ENCODE data around the gene PRSS33.

Gene PRSS33

DNA sequence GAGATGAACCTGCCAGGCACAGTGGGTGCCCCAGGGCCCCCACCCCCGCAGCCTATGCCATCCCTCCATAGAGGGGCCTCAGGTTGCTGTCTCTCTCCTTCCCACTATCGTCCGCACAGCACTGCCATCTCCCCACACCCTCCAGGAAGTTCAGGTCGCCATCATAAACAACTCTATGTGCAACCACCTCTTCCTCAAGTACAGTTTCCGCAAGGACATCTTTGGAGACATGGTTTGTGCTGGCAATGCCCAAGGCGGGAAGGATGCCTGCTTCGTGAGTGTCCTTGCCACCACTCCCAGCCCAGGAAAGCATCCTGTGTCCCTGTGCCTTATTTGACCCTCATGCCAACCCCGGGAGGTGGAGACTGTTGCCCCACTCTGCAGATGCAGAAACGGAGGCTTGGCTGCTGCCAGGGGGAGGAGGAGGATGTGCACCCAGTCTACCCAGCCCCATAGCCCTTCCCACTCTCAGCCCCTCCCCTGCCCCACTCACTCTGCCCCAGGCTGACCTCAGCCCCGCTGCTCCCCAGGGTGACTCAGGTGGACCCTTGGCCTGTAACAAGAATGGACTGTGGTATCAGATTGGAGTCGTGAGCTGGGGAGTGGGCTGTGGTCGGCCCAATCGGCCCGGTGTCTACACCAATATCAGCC lies 33.6 kb upstream of the PRSS33 start:
- no peak for DNase-seq (ENCODE audit: low spot score)

GRCh38 chr16:2819939-2820835 lies 32.8 kb upstream of the PRSS33 start:
- no peak for DNase-seq (ENCODE audit: low spot score)

GRCh38 chr16:2819179-2819938 lies 32.0 kb upstream of the PRSS33 start:
- no peak for DNase-seq (ENCODE audit: low spot score)

- no peak for DNase-seq (ENCODE audit: low spot score)
These were observed 31.0 kb upstream of the PRSS33 start for GRCh38 chr16:2818272-2818876.

GRCh38 chr16:2817340-2818271 lies 30.2 kb upstream of the PRSS33 start:
- DNase-seq (ENCODE audit: low spot score) = no peak

DNA sequence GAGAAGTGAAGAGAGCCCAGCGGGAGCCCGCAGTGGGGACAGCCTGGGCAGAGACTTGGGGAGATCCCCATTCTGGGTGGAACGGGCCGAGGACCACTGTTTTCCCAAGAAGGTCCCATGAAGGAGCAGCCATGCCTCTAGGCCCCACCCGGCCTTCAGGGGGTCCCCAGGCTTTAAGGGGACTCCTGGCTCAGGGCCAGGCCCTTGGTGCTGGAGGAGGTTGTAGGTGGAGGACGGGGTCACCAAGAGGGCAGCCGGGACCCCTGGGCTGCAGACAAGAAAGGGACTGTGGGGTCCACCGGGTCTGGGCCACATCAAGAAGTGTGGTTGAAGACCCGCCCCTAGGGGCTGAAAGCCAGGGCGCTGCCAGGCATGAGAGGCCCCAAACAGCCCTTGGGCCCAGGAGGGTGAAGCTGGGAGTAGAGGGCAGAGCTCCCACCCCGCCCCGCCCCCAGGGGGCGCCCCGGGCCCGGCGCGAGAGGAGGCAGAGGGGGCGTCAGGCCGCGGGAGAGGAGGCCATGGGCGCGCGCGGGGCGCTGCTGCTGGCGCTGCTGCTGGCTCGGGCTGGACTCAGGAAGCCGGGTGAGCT lies 29.5 kb upstream of the PRSS33 start, which contains the start of gene PRSS21:
PRSS21 (plus strand) TSS at position 487 of the 589 bp plus-strand sequence; CDS start at position 519, 32 bp downstream.
- no peak for DNase-seq (ENCODE audit: low spot score)

DNA sequence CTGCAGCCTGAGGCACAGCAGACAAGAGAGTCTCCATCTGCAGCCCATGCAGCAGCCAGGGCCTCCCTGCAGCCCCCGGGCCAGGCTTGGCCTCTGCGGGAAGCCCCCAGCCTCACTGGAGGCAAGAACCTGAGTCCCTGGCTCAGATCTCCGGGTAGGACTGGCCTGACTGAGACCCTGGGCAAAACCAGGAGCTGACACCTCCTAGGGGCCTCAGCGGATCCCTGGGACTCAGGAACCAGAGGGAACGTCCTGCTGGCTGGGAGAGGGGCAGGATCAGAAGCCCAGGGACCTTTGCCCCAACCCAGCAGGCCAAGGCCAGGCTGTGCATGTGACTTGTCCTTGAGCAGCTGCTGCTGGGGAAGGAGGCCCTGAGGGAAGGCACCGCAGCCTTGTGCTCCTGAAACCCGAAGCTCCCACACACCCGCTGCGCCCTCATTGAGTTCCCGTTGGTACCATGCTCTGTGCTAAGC lies 28.0 kb upstream of the PRSS33 start:
- DNase-seq (ENCODE audit: low spot score) = no peak

- DNase-seq (ENCODE audit: low spot score) = no peak
These were observed 27.4 kb upstream of the PRSS33 start for GRCh38 chr16:2814551-2815298.

GRCh38 chr16:2813771-2814221 lies 26.4 kb upstream of the PRSS33 start:
- no peak for DNase-seq (ENCODE audit: low spot score)

GRCh38 chr16:2811703-2812471 lies 24.5 kb upstream of the PRSS33 start:
- no peak for DNase-seq (ENCODE audit: low spot score)

- no peak for DNase-seq (ENCODE audit: low spot score)
These were observed 23.3 kb upstream of the PRSS33 start for GRCh38 chr16:2810651-2811050.

- DNase-seq (ENCODE audit: low spot score) = no peak
These were observed 21.9 kb upstream of the PRSS33 start for GRCh38 chr16:2809149-2809760.

DNA sequence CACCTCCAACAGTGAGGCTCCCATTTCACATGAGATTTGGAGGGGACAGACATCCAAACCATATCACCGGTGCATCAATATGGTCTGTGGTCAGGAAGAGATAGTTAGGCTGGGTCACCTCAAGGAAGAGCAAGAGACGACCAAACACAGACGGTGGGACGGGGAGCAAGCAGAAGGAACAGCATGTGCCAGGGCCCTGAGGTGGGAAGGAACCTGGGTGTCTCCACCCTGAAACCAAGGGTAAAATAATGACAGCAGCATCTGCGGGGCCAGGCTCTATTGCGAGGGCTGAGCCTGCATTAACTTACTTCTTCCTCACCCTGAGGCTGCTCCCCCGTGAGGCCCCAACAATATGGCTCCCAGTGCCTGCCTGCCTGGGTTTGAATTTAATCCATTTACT lies 20.8 kb upstream of the PRSS33 start:
- no peak for DNase-seq (ENCODE audit: low spot score)

- no peak for DNase-seq (ENCODE audit: low spot score)
These were observed 18.9 kb upstream of the PRSS33 start for GRCh38 chr16:2806286-2806685.

GRCh38 chr16:2804728-2805127 lies 17.4 kb upstream of the PRSS33 start:
- DNase-seq (ENCODE audit: low spot score) = no peak

DNA sequence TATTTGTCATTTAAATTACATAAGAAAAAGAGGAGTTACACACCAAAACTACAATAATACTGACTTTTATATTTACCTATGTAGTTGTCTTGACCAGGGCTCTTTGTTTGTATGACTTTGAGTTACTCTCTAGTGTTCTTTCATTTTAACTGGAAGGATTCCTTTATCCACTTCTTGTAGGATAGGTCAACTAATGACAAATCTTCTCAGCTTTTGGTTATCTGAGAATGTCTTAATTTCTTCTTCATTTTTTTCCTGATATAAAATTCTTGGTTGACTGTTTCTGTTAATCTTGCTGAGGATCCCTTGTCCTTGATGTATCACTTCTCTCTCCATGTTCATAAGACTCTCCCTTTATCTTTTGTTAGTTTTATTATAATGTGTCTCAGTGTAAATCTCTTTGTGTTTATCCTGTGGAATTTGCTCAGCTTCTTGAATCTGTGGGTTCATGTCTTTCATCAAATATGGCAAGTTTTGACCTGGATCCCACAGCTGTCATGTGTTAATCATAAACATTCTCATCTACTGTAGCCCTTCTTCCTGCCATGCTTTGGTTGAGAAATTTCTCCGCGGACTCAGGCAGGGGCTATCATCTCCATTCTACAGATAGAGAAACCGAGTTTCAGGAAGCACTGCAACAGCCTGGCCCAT lies 16.3 kb upstream of the PRSS33 start:
- DNase-seq (ENCODE audit: low spot score) = no peak

DNA sequence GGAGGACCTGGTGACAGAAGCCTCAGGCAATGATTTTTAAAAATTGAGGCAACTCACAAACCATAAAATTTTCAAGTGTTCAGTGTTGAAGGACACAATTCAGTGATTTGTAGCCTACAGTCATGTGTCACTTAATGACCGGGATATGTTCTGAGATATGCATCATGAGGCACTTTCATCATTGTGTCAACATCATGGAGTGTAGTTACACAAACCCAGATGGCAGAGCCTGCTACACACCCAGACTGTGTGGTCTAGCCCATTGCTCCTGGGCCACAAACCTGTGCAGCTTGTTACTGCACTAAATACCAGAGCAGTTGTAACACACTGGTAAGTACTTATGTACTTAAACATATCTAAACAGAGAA lies 12.5 kb upstream of the PRSS33 start:
- no peak for DNase-seq (ENCODE audit: low spot score)
